NCI-H1105 (cell line): Measurements from ENCODE around the gene AQP12A.

Experiments used
- DNase-seq: peaks from one replicate; lab custom pipeline; 2025; lab: John Stamatoyannopoulos, UW

Gene AQP12A

GRCh38 chr2:240741091-240741490, 49.4 kb downstream of the AQP12A start:
- DNase-seq = no peak

GRCh38 chr2:240742602-240743095, 51.0 kb downstream of the AQP12A start:
- no peak for DNase-seq

GRCh38 chr2:240745456-240745855, 53.8 kb downstream of the AQP12A start:
- no peak for DNase-seq

- DNase-seq = no peak
Measured at GRCh38 chr2:240745962-240746361, 54.3 kb downstream of the AQP12A start.

- no peak for DNase-seq
Measured at GRCh38 chr2:240746671-240747070, 55.0 kb downstream of the AQP12A start.

- DNase-seq = no peak
Measured at GRCh38 chr2:240747256-240747655, 55.6 kb downstream of the AQP12A start.
